GM18907 (cell line): ENCODE measurements around the gene MS4A6A.
"Not testable (repeated sequence)": the region's sequence is repeated elsewhere in the genome, so short reads cannot be mapped to it uniquely, and the experiment has no call there.

Experiments used
- ATAC-seq: cut with Tn5 transposase; IDR thresholded peaks from one replicate; pipeline ENCODE4 v1.9.1; 2021; ENCODE audit warnings: mild to moderate bottlenecking, moderate library complexity; ENCODE audit not compliant: unreplicated experiment

Gene MS4A6A

GRCh38 chr11:60182541-60183330 lies at the start of gene MS4A6A:
Gene MS4A6A (minus strand): TSS chr11:60183083. CDS start chr11:60181727, 1,356 bp downstream.
- no peak for ATAC-seq

GRCh38 chr11:60230681-60231080 lies 47.8 kb upstream of the MS4A6A start:
- ATAC-seq: no peak

GRCh38 chr11:60222141-60222540 lies 39.3 kb upstream of the MS4A6A start:
- no peak for ATAC-seq

GRCh38 chr11:60221692-60222091 lies 38.8 kb upstream of the MS4A6A start:
- no peak for ATAC-seq

- ATAC-seq: no peak
Observed at GRCh38 chr11:60221181-60221580, 38.3 kb upstream of the MS4A6A start.

- no peak for ATAC-seq
Observed at GRCh38 chr11:60214386-60214785, 31.5 kb upstream of the MS4A6A start.

- no peak for ATAC-seq
Observed at GRCh38 chr11:60211206-60211605, 28.3 kb upstream of the MS4A6A start.

- ATAC-seq: no peak
Observed at GRCh38 chr11:60209977-60210376, 27.1 kb upstream of the MS4A6A start.

- ATAC-seq: no peak
Observed at GRCh38 chr11:60208951-60209350, 26.1 kb upstream of the MS4A6A start.

GRCh38 chr11:60208146-60208895 lies 25.4 kb upstream of the MS4A6A start:
- no peak for ATAC-seq

- peak; percentile 58 for ATAC-seq
Observed at GRCh38 chr11:60206616-60207015, 23.7 kb upstream of the MS4A6A start.

- ATAC-seq: no peak
Observed at GRCh38 chr11:60204922-60205321, 22.0 kb upstream of the MS4A6A start.

- not testable (repeated sequence) for ATAC-seq
Observed at GRCh38 chr11:60201334-60201733, 18.5 kb upstream of the MS4A6A start.

- no peak for ATAC-seq
Observed at GRCh38 chr11:60197442-60197841, 14.6 kb upstream of the MS4A6A start.

- ATAC-seq: no peak
Observed at GRCh38 chr11:60195923-60196368, 13.1 kb upstream of the MS4A6A start.

GRCh38 chr11:60194511-60194910 lies 11.6 kb upstream of the MS4A6A start:
- no peak for ATAC-seq

- peak; percentile 86 for ATAC-seq
Observed at GRCh38 chr11:60193687-60194433, 11.0 kb upstream of the MS4A6A start.

GRCh38 chr11:60192564-60192963 lies 9.7 kb upstream of the MS4A6A start:
- ATAC-seq: not testable (repeated sequence)

GRCh38 chr11:60188481-60188880 lies 5.6 kb upstream of the MS4A6A start:
- not testable (repeated sequence) for ATAC-seq

- ATAC-seq: not testable (repeated sequence)
Observed at GRCh38 chr11:60186128-60186527, 3.2 kb upstream of the MS4A6A start.

GRCh38 chr11:60185512-60185827 lies 2.6 kb upstream of the MS4A6A start:
- ATAC-seq: not testable (repeated sequence)
